ENCODE measurements around the gene HECW1. TPM values are rescaled to one million over a fixed set of nuclear protein-coding genes. Genes with fewer than 3 reads are reported as not detected.

Gene HECW1
- total RNA-seq, 3 donors from 2014 or later: 0.48 to 1.9 (median 0.66) TPM

GRCh38 chr7:43104874-43105520 is 7.5 kb upstream of the HECW1 start:
- intact Hi-C loops (cut with DNase I; ENCODE audit: low total_unique reads): no loop called here
- Histone ChIP-seq H3K27me3 (no peaks in the 10 kb centered on the region), H3K4me1 (no peaks in the 10 kb centered on the region), H3K27ac (no peak overlapping the region), H3K9me3 (no peaks in the 10 kb centered on the region), H3K36me3 (no peaks in the 10 kb centered on the region), H3K4me3 (no peak overlapping the region)
- TF ChIP-seq POLR2AphosphoS5 (IDR thresholded peaks at IDR 0.05): no peak
- no peak for TF ChIP-seq CTCF (IDR thresholded peaks at IDR 0.05)
- no peak for TF ChIP-seq POLR2A (IDR thresholded peaks at IDR 0.05)
- DNase-seq (ENCODE audit: low spot score in 2 of 2): no peak

- no peak for TF ChIP-seq POLR2AphosphoS5 (IDR thresholded peaks at IDR 0.05)
- no peak for TF ChIP-seq CTCF (IDR thresholded peaks at IDR 0.05)
- TF ChIP-seq POLR2A (IDR thresholded peaks at IDR 0.05): no peak
- intact Hi-C loops (cut with DNase I; ENCODE audit: low total_unique reads): no loop called here
These were observed 6.8 kb upstream of the HECW1 start for GRCh38 chr7:43105521-43106120.

GRCh38 chr7:43108255-43109011 is 4.0 kb upstream of the HECW1 start:
- Histone ChIP-seq H3K9me3 (no peaks in the 10 kb centered on the region), H3K4me1 (no peaks in the 10 kb centered on the region), H3K36me3 (no peaks in the 10 kb centered on the region), H3K4me3 (no peak overlapping the region), H3K27me3 (peaks cover 3 to 18% of the 10 kb centered on the region in 2 donors), H3K27ac (no peak overlapping the region)
- TF ChIP-seq POLR2AphosphoS5 (IDR thresholded peaks at IDR 0.05) (no peak), POLR2A (IDR thresholded peaks at IDR 0.05) (no peak), CTCF (IDR thresholded peaks at IDR 0.05) (peak; percentile 20 to 48 (median 47))
- peak; percentile 45 to 64 for DNase-seq (ENCODE audit: low spot score in 2 of 2)
- intact Hi-C loops (cut with DNase I; ENCODE audit: low total_unique reads): no loop called here

More at GRCh38 chr7:43105521-43106120, 6.8 kb upstream of the HECW1 start:
- Histone ChIP-seq H3K27me3 (no peaks in the 10 kb centered on the region), H3K27ac (no peak overlapping the region), H3K36me3 (no peaks in the 10 kb centered on the region), H3K9me3 (no peaks in the 10 kb centered on the region), H3K4me1 (no peaks in the 10 kb centered on the region), H3K4me3 (no peak overlapping the region)
- DNase-seq (ENCODE audit: low spot score in 2 of 2): no peak

- Histone ChIP-seq H3K4me1 (no peaks in the 10 kb centered on the region), H3K27me3 (peaks cover 5 to 43% of the 10 kb centered on the region in 2 donors), H3K9me3 (no peaks in the 10 kb centered on the region), H3K27ac (no peak overlapping the region), H3K4me3 (no peak overlapping the region), H3K36me3 (no peaks in the 10 kb centered on the region)
- no peak for DNase-seq (ENCODE audit: low spot score in 2 of 2)
- intact Hi-C loops (cut with DNase I; ENCODE audit: low total_unique reads): no loop called here
- TF ChIP-seq POLR2A (IDR thresholded peaks at IDR 0.05) (no peak), CTCF (IDR thresholded peaks at IDR 0.05) (no peak), POLR2AphosphoS5 (IDR thresholded peaks at IDR 0.05) (no peak)
These were observed 1.5 kb upstream of the HECW1 start for GRCh38 chr7:43110791-43111535.

Data from breast epithelium (tissue), 4 donors.